ENCODE results near the gene SF3A2. TPM values are rescaled to one million over a fixed set of nuclear protein-coding genes. Genes with fewer than 3 reads are reported as not detected.

SF3A2 gene
- total and polyA plus RNA-seq, 8 donors = 25.0 to 64.0 (median 31.6) TPM

- DNase-seq (no peak), FAIRE-seq (no peak), ATAC-seq (no peak)
- WGBS, 2 donors = 90 to 92% methylated on average over 26 to 32 of the region's 32 CpGs
- Histone ChIP-seq H3K4me1 (no peaks in the 10 kb centered on the region), H3K27ac (peak overlapping the region in 1 of 4 donors; percentile 26), H3K27me3 (no peaks in the 10 kb centered on the region), H3K4me3 (no peak overlapping the region), H3K9me3 (no peaks in the 10 kb centered on the region), H3K36me3 (peaks cover 4 to 78% (median 6%) of the 10 kb centered on the region in 3 donors)
- intact Hi-C loops (cut with DNase I) = loop anchor here in 1 of 3 donors (10.0 kb wide), 1 partner anchor 51 kb away; no protein-coding TSS in a partner anchor
- TF ChIP-seq CTCF (IDR thresholded peaks at IDR 0.05) = no peak
Observed at GRCh38 chr19:2225415-2226050, 11.1 kb upstream of the SF3A2 start.

GRCh38 chr19:2226051-2226839, 10.4 kb upstream of the SF3A2 start:
- intact Hi-C loops (cut with DNase I) = loop anchor here in 1 of 3 donors (10.0 kb wide), 1 partner anchor 51 kb away; no protein-coding TSS in a partner anchor

GRCh38 chr19:2226840-2227360, 9.7 kb upstream of the SF3A2 start:
- FAIRE-seq (no peak), ATAC-seq (no peak), DNase-seq (no peak)
- intact Hi-C loops (cut with DNase I) = loop anchor here in 1 of 3 donors (10.0 kb wide), 1 partner anchor 52 kb away; no protein-coding TSS in a partner anchor
- no peak for TF ChIP-seq CTCF (IDR thresholded peaks at IDR 0.05)
- 96 to 98% methylated on average over 39 to 53 of the region's 53 CpGs for WGBS, 2 donors
- no peaks in the 10 kb centered on the region for H3K9me3 ChIP-seq
- no peaks in the 10 kb centered on the region for H3K4me1 ChIP-seq
- no peaks in the 10 kb centered on the region for H3K27me3 ChIP-seq
- peaks cover 4 to 72% (median 6%) of the 10 kb centered on the region in 3 donors for H3K36me3 ChIP-seq
- no peak overlapping the region for H3K4me3 ChIP-seq
- no peak overlapping the region for H3K27ac ChIP-seq

More at GRCh38 chr19:2226051-2226839, 10.4 kb upstream of the SF3A2 start:
- ATAC-seq = no peak
- Histone ChIP-seq H3K27me3 (no peaks in the 10 kb centered on the region), H3K4me1 (no peaks in the 10 kb centered on the region), H3K4me3 (no peak overlapping the region), H3K9me3 (no peaks in the 10 kb centered on the region), H3K27ac (no peak overlapping the region), H3K36me3 (peaks cover 4 to 76% (median 6%) of the 10 kb centered on the region in 3 donors)
- TF ChIP-seq CTCF (IDR thresholded peaks at IDR 0.05) = no peak
- WGBS, 2 donors = 93 to 94% methylated on average over 52 to 59 of the region's 59 CpGs
- FAIRE-seq = no peak
- peak in 1 of 6 donors; percentile 25 for DNase-seq

- ATAC-seq (no peak), FAIRE-seq (no peak), DNase-seq (no peak)
- H3K9me3 ChIP-seq = no peaks in the 10 kb centered on the region
- H3K27me3 ChIP-seq = no peaks in the 10 kb centered on the region
- peaks cover 4 to 66% (median 6%) of the 10 kb centered on the region in 3 donors for H3K36me3 ChIP-seq
- H3K4me3 ChIP-seq = no peak overlapping the region
- no peak overlapping the region for H3K27ac ChIP-seq
- TF ChIP-seq CTCF (IDR thresholded peaks at IDR 0.05) = no peak
- H3K4me1 ChIP-seq = no peaks in the 10 kb centered on the region
- intact Hi-C loops (cut with DNase I) = loop anchor here in 1 of 3 donors (10.0 kb wide), 1 partner anchor 53 kb away; no protein-coding TSS in a partner anchor
- WGBS, 2 donors = 95% methylated on average over 51 to 67 of the region's 67 CpGs
Observed at GRCh38 chr19:2227415-2228156, 9.0 kb upstream of the SF3A2 start.

All from pancreas (tissue), 10 donors.